HL-60/S4 treated with retinoic acid at 250 ng/mL for 4 days and 3 days (cell line): ENCODE results near the gene JAKMIP1.
"Not testable (repeated sequence)": the region's sequence is repeated elsewhere in the genome, so short reads cannot be mapped to it uniquely, and the experiment has no call there.

Experiments
- in situ Hi-C: fragments of 300-500 bp; cut with MboI; formaldehyde crosslinking; loops from 2 replicates; pipeline ENCODE4 v1.7.0; 2022; ENCODE audit warnings: low sequenced_read_pairs

The JAKMIP1 gene

DNA sequence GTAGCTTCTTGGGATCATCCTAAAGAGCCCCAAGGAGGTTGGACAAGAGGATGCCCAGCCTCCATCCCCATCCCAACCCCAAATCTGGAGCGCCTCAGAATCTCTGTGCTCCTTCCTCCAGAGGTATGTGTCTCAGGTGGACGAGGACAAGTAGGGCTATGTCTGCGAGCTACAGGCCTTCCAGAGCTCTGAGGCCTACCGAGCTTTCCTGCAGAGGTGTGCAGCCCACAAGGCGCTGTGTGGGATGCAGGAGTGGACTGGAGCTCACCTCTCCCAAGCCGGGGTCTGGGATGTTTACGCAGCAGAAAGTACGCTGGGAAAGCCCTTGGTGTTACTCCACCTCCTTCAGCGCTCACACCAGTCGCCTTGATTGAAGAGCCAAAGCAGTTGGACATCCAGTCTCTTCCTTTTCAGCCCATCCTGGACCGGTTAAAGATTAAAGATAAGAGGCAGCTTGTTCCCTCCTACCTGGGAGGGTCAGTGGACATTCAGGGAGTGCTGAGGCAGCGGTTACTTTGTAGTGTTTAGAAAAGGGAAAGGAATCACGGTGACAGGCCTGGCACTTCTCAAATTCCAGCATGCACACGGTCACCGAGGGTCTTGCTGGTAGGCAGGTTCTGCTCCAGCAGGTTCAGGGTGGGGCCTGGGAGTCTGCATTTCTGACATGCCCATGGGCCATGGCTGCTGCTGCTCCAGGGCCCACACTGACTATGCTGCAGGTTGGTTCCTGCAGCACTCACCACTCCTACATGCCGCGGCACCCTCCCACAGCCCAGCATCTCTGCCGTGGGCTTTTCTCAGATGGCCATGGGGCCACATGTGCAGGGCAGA, 29.5 kb upstream of the JAKMIP1 start:
- in situ Hi-C loops, result no loop called here

DNA sequence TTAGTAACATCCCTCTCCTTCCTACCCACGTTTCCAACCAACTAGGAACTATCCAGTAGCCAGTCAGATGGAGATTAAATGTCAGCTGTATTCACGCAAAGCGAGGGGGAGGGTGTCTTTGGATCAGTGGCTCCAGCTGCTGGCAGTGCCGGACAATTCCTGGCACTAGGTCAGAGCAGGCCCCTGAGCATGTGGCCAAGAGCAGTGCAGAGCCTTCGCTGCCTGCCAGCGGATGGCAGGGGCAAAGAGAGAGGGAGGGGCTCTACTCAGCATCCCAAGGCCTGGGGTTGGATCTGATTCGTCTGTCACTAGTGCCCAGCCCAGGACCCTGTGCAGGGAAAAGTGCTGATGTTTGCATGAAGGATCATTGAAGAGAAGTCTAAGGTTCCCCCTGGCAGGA, 28.7 kb upstream of the JAKMIP1 start:
- in situ Hi-C loops, result no loop called here

DNA sequence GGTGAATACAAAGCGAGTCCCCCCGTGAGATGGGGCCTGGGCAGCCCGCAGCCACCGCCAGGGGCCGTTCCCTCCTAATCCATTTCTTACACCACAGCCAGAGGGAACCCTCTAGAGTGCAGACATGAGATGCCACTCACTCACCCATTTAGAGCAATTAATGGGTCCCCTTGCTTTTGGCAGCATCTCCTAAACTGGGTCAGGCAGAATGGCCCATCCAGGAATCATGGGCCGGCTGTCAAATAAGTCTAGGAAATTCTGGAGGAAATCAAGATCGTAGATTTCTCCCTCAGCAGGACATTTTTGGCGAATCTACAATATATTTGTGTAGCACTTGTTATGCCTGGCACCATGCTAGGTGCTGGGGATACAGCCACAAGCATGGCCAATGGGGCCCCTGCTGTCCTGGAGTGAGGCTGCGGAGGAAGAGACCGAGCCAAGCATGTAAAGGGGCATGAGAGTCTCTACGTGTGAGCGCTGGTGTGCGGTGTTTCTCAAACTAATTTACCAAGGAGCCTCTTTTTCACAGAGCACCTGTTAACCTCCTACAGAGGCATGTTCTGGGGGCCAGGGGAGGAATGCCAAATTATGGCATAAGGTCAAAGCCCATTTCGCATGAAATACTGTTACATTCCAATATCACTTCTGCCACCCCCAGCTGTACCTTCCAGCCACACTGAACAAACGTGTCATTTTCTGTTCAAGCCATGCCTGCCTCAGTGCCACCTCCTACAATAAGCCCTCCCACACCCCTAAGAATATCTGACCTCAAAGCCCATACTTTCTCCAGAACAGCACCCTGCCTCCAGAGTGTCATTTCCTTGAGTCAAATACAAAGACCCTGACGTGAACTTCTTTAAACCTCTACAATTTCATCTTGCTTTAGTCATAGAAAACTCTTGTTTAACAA, 28.1 kb upstream of the JAKMIP1 start:
- in situ Hi-C loops, result no loop called here

DNA sequence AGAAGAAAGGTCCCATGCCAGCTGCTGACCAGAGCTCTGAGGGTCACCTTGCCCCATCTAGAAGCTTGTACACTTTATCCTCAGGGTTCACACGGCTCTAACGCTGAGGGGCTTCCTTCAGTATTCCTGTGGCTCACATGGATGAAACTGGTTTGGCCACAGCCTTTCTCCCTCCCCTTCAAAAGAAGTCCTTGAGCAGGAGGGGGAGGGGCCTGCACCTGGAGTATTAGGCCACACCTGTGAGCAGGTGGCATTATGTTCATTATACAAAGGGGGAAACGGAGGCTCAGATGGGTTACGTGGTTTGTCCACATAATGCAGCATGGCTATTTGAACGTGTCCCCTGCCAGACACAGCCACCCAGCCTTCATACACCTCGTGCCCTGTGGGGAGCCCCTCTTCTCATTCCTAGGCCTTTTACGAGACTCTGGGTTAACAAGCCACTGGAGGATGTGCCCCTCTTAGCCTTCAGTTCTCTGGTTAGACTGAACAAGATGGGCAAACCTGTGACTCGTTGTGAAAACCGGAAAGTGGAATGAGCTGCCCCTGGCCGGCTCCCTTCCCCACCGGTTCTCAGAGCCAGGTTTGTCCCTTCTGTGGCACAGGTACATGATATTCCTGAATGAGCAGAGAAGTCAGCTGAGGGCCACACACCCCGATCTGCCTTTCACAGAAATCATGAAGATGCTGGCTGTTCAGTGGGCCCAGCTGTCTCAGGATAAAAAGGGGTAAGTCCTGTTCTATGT, 27.2 kb upstream of the JAKMIP1 start:
- in situ Hi-C loops, result no loop called here

DNA sequence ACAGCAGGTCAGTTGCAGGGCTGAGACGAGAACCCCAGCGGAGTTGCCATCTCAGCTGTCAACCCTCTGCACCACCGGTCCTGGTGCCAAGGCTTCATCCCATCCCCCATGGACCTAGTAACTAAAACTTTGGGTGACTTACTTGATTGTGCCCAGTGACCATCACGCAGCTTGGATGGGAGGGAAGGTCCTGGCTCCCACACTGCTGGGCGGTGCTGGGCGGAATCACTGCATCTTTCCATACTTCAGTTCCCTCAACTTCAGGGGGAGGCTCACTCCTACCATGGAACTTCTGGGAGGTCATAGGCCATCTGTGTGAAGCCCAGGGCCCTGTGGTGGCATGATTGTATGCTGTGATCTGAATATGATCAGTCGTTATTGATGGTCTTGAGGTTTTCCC, 26.2 kb upstream of the JAKMIP1 start:
- in situ Hi-C loops, result no loop called here

DNA sequence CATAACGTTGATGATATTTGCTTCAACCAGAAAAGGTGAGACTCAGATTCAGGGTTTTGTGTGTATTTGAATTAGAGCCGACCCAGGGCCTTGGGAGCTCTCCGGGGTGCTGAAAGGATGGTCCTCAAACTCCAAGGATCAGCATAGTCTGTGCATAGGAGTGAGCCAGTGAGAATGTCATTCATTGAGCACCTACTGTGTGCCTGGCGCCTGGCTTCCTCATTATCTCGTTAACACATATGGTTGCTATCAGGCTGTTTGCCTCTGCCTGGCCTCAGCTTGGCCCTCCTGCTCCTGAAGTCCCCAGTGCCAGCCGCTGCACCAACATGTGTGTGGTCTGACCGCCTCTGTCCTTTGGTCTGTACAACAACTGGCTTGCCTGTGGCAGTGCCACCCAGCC, 25.1 kb upstream of the JAKMIP1 start:
- in situ Hi-C loops, result no loop called here

DNA sequence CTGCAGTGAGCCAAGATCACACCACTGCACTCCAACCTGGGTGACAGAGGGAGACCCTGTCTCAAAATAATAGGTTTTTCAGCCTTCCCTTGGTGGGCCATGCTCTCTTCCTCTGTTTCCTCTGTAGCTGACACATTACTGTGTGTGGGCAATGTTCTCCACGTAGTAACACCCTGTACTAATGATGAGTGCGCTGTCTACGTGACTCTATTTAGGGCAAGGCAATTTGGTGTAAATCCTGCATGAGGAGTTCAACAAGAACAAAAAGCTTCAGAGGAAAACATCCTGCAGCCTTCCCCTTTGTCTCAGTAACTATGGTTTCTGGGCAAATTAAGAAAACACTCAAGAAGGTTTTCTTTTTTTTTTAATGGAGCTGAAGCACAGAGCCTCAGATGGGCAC, 24.4 kb upstream of the JAKMIP1 start:
- in situ Hi-C loops, result no loop called here

DNA sequence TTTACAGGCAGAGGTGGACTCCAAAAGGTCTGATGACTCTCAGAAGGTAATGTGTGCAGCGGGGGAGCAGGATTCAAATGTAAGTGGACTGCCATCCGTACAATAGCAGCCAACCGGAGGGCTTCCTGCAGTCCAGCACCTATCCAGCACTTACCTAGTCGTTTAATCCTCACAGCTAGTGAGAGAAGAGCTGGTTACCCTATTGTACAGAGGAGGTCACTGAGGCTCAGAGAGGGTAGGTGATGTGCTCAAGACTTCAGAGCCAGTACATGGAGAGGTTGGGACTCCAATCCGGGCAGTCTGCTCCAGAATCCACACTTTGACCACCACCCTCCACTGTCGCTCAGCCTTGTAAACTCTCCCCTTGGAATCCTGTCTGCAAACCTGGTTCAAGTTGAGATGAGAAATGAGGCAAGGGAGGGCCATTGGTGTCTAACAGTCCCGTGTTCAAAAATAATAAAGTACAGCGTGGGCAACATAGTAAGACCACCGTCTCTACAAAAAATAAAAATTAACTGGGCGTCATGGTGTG, 22.5 kb upstream of the JAKMIP1 start:
- in situ Hi-C loops, result no loop called here

DNA sequence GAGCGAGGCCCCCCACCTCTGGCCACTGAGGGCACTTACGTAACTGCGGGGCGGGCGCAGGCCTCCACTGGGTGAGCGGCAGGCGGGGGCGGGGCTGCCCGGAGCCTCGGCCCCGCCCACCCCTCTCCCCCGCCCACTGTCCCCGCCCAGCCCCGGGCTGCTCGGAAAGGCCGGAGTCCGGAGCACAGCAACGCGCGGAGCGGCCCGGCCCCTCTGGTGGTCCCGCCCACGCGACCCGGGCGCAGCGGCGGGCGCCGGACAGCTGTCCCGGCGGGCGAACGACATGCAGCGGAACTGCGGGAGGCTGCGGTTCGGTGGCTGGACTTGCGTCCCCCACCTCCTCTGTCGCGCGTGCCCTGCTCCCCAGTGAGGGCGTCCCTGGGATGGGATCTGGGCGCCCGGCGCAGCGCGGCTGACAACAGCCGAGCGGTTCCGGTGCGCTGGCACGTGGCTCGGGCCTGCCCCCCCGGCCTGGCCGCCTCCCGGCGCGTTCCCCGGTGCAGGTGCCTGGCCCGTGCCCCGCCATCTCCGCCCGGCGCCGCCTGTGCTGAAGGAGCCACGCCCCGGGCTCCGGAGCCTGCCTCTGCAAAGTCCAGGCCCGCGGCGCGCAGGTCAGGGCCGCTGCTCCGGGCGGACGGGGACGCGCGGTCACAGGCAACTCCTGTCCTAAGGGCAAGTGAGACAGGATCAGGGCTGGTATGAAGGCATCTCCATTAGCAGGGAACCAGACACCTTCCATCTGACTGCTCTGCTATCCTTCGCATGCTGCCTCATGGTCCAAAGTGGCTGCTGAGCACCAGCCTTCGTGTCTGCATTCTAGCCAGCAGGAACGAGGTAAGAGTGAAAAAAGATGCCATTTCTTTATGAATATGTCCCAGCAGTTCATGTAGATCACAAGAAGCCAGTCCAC, 21.8 kb upstream of the JAKMIP1 start:
- in situ Hi-C loops, result no loop called here

DNA sequence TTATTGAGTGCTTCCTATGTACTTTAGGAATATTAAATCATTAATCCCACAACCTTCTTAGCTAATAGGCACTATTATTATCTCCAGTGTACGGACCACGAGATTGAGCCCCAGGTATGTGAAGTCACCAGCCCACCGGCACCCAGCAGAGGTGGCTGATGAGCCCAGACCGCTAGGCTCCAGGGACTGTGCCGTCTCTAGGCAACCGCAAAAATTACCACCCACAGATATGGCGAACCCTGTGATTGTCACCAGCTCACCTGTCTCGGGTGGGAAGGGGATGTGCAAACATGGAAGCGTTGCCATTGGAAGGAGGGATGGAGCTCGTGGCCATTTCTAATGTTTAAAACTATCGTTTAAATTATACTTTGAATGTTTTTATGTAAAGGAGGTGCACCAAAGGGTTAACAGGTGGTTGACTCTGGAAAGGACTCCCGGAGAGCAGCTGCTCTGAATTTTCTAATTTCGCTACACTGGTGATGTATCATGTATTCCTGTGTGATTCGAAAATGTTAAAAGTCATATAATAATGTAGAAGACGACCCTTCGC, 21.0 kb upstream of the JAKMIP1 start:
- in situ Hi-C loops, result no loop called here

DNA sequence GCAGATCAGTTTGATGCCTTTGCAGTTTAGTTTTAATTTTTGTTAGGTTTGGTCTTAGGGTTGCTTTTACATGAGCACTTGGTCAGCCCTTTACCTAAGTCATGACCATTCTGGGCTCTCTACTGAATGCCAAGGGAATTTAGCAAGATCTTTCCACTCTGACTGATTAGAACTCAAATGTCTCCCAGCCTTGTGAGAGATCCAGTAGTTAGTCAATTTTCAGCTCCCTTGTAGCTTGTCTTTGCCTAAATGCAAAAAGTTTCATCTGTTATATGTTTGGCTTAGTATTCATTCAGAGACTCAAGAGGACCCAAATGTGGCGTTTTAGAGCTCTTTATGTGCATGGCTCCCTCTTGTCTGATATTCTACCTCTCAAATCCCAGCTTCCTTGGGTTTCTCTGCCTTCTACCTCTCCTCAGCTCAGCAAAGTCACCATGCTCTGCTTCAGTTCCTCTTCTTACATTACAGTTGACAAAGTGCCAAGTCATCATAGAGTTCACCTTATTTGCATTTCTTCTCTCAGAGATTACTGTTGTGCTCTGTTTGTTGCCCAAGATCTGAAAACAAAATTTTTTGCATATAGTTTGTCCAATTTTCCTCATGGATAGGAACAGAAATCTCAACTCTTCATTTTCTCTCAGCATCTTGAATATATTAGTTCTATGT, 17.5 kb upstream of the JAKMIP1 start:
- in situ Hi-C loops, result no loop called here

DNA sequence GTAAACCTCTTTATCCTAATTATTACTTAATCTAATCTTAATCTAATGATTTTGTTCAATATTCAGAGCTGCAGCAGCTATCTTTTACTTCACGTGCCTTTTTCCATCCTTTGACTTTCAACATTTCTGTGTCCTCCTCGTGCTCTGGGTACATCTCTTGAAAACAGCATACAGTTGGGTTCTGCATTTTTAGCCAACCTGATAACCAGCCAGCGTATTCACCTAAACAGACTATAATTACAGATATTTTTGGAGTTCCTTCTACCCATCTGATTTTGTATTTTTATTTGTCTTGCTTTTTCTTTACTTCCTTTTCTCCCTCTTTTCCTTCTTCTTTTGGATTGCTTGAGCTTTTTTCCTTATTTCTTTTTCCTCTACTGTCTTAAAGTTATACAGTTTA, 16.2 kb upstream of the JAKMIP1 start:
- in situ Hi-C loops, result no loop called here

DNA sequence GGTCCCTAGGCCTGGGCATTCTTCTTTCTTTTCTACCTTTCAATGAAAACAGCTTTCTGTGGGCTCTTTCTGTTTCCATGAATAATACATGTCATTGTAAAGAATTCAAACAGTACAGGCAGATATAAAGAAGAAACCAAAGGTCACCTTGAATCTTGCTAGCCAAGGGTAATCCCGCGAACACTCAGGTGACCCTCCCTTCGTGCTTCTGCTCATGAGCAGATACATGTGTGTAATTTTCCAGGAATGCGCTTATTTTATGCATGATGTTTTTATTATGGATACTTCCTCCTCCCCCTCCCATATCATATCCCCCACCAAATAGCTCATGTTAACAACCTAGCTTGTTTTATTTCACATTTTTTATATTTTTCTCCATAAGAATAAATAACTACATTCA, 9.6 kb upstream of the JAKMIP1 start:
- in situ Hi-C loops, result no loop called here

DNA sequence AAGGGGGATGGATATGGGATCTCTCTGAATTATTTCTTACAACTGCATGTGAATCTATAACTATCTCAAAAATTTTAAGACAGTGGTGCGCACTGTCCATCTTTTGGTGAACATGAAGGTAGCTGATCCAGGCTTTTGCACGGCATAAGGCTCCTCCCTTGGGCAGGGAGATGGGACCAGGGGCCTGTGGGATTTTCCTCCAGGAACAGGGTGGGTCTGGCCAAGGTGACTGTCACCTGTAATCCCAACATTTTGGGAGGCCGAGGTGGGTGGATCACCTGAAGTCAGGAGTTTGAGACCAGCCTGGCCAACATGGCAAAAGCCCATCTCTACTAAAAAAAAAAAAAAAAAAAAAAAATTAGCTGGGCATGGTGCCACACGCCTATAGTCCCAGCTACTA, 8.9 kb upstream of the JAKMIP1 start:
- in situ Hi-C loops, result not testable (repeated sequence)

DNA sequence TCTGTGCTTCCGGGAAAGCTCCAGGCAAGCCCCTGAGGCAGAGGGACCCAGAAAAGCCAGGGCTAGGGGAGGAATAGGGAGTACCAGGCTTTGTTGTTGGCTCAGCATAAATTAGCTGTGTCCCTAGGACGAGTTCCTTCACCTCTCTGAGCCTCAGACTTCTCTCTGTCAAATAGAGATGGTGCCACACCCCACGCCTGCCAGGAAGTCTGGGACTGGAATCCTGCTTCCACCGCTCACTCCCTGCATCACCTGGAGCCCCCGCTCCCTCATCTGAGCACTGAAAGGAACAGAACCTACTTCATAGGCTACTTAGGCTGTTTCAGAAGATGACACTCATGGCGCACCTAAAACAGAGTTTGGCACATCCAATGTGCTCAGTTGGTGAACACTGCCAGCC, 8.1 kb upstream of the JAKMIP1 start:
- in situ Hi-C loops, result no loop called here

DNA sequence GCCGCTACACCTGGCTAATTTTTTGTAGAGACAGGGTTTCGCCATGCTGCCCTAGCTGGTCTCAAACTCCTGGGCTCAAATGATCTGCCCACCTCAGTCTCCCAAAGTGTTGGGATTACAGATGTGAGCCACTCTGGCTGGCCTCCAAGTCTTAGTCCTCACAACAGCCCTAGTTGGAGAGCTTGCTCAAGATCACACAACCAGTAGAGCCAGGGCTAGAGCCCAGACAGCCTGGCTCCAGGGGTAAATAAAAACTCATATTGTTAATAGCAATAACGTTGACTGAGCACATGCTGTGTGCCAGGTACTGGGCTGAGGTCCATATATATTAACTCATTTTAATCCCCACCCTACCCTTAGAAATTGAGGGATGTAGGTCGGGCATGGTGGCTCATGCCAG, 7.3 kb upstream of the JAKMIP1 start:
- in situ Hi-C loops, result no loop called here

DNA sequence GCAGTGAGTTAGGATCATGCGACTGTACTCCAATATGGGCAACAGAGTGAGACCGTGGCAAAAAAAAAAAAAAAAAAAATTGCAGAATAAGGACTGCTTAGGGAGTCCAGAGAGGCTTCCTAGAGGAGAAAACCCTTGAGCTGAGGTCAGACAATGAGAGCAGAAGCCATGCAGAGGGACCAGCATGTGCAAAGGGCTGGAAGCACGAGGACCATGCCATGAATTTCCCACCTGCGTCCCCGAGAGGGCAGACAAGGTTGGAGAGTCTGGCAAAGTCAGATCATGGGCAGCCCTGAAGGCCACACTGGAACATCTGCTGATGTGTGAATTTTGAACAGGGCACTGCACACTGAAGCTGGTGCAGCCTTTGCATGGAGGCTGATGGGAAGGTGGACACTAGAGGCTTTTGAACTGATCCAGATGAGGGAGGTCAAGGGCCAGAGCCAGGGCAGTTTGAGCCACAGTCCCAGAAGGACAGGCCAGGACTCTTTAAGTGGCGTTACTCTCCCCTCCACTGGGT, 6.5 kb upstream of the JAKMIP1 start:
- in situ Hi-C loops, result no loop called here

DNA sequence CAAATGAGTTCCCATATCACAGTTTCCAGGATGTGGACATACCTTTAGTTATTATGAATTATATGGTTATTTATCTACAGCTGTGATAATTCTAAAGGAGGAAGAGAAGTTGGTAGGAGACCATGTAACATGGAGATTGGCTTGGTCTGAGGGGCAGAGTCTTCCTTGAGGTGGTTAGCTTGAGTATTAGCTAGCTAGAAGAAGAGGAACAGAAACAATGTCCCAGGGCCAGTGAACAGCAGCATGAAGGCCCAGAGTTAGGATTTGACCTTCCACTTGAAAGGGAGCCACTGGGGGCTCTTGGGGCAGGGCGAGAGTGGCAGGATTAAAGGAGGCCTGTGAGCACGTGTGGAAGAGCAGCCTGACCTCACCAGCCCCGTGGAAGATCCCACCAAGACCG, 5.6 kb upstream of the JAKMIP1 start:
- in situ Hi-C loops, result no loop called here

DNA sequence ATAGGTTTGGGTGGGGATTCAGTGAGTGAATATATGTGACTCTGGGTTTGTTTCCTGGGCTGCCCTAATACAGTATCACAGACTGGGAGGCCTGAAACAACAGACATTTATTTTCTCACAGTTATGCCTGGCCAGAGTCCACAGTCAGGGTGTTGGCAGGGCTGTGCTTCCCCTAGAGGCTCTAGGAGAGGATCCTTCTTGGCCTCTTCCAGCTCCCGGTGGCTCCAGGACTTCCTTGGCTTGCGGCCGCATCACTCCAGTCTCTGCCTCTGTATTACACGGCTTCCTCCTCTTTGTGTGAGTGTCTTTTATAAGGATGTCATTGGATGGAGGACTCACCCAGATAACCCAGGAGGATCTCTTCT, 5.2 kb upstream of the JAKMIP1 start:
- in situ Hi-C loops, result no loop called here
